SK-N-SH (cell line): ENCODE measurements around the gene UPF3B. TPM values are rescaled to one million over a fixed set of nuclear protein-coding genes. Genes with fewer than 3 reads are reported as not detected.

Experiments used
- CTCF ChIA-PET: fragments of 300-600, 350-600 bp; formaldehyde crosslinking; extraction: SDS; loops from one replicate; lab custom pipeline; 2021; lab: Yijun Ruan, JAX
- POLR2A ChIA-PET: fragments of 350-600 bp; sonication (Branson Sonifier 250); formaldehyde crosslinking; extraction: SDS; loops from one replicate; lab custom pipeline; 2020; ENCODE audit warnings: antibody characterized with exemption, inconsistent platforms; lab: Yijun Ruan, JAX
- DNase-seq: peaks from one replicate; pipeline ENCODE4 v3.0.0; 2012
- H2AFZ ChIP-seq: fragments of 200-600 bp; sonication (generic); 2 replicates; pipeline ENCODE4 v1.8.1; 2016; ENCODE audit warnings: antibody characterized with exemption, mild to moderate bottlenecking, low read depth
- H3F3A ChIP-seq: fragments of 200-600 bp; sonication (generic); replicated peaks from 2 replicates; pipeline ENCODE3; 2016; ENCODE audit warnings: antibody characterized with exemption, mild to moderate bottlenecking; ENCODE audit not compliant: insufficient read depth
- H3K27ac ChIP-seq, 2 experiments: fragments of 200-500 bp in 1 of 2; fragments of 200-600 bp in 1 of 2; sonication (Bioruptor generic) in 1 of 2; sonication (generic), shearing (Covaris generic) in 1 of 2; 2 replicates each; pipeline versions ENCODE4 v1.5.1 to v1.6.1; 2014 to 2016; ENCODE audit warnings: low read depth in 2 of 2, inconsistent platforms in 1 of 2, low read length in 1 of 2, mild to moderate bottlenecking in 1 of 2, mixed read lengths in 1 of 2
- H3K27me3 ChIP-seq: fragments of 200-600 bp; sonication (generic), shearing (Covaris generic); 2 replicates; pipeline ENCODE4 v1.6.1; 2016; ENCODE audit warnings: mixed run types; ENCODE audit not compliant: insufficient read depth
- H3K36me3 ChIP-seq, 2 experiments: fragments of 200-500 bp in 1 of 2; fragments of 200-600 bp in 1 of 2; sonication (Bioruptor generic) in 1 of 2; sonication (generic) in 1 of 2; replicated peaks in 1 of 2; 2 replicates each; pipeline versions ENCODE3 to v1.5.1; 2014 to 2016; ENCODE audit warnings: low read length in 1 of 2, mild to moderate bottlenecking in 1 of 2; ENCODE audit not compliant: insufficient read depth in 2 of 2, control insufficient read depth in 1 of 2
- H3K4me1 ChIP-seq, 2 experiments: fragments of 200-500 bp in 1 of 2; fragments of 200-600 bp in 1 of 2; sonication (Bioruptor generic) in 1 of 2; sonication (generic), shearing (Covaris generic) in 1 of 2; 2 replicates each; pipeline versions ENCODE4 v1.5.1 to v1.6.1; 2014 to 2016; ENCODE audit warnings: low read depth in 1 of 2, low read length in 1 of 2, mixed run types in 1 of 2; ENCODE audit not compliant: insufficient read depth in 2 of 2, control insufficient read depth in 1 of 2
- H3K4me2 ChIP-seq: fragments of 200-600 bp; sonication (generic), shearing (Covaris generic); 2 replicates; pipeline ENCODE4 v1.6.1; 2017; ENCODE audit warnings: mixed run types
- H3K4me3 ChIP-seq, 2 experiments: fragments of 200-500 bp in 1 of 2; fragments of 200-600 bp in 1 of 2; sonication (Bioruptor generic) in 1 of 2; sonication (generic), shearing (Covaris generic) in 1 of 2; 2 replicates each; pipeline versions ENCODE4 v1.5.1 to v1.8.1; 2014 to 2016; ENCODE audit warnings: low read depth in 2 of 2, inconsistent platforms in 1 of 2, low read length in 1 of 2, mild to moderate bottlenecking in 1 of 2, mixed read lengths in 1 of 2, moderate library complexity in 1 of 2
- H3K79me2 ChIP-seq: fragments of 200-600 bp; sonication (generic); 2 replicates; pipeline ENCODE4 v1.8.1; 2017; ENCODE audit warnings: mild to moderate bottlenecking; ENCODE audit not compliant: insufficient read depth
- H3K9ac ChIP-seq: fragments of 200-600 bp; sonication (generic); 2 replicates; pipeline ENCODE4 v1.6.1; 2017; ENCODE audit warnings: mixed run types
- H3K9me2 ChIP-seq: fragments of 200-600 bp; sonication (generic); 2 replicates; pipeline ENCODE4 v1.6.1; 2017; ENCODE audit warnings: mixed run types
- H3K9me3 ChIP-seq: fragments of 200-600 bp; sonication (generic); 2 replicates; pipeline ENCODE4 v1.6.1; 2017; ENCODE audit warnings: mixed run types, mild to moderate bottlenecking, moderate library complexity
- H4K20me1 ChIP-seq: fragments of 200-600 bp; sonication (generic); 2 replicates; pipeline ENCODE4 v1.6.1; 2017; ENCODE audit warnings: mild to moderate bottlenecking, mixed run types; ENCODE audit not compliant: insufficient read depth
- CTCF ChIP-seq: fragments of 200-600 bp; sonication (generic); IDR thresholded peaks from 2 replicates; pipeline ENCODE4 v1.6.1; 2017; ENCODE audit warnings: antibody characterized with exemption, mild to moderate bottlenecking, moderate library complexity
- FOSL2 ChIP-seq: IDR thresholded peaks from 2 replicates; pipeline ENCODE4 v1.4.0; 2012; ENCODE audit warnings: low read depth, mild to moderate bottlenecking, moderate library complexity, borderline replicate concordance
- FOXJ3 ChIP-seq: sonication (generic); formaldehyde crosslinking; IDR thresholded peaks from 2 replicates; pipeline ENCODE4 v1.5.1; 2020; ENCODE audit warnings: mild to moderate bottlenecking, missing genetic modification reagents
- FOXM1 ChIP-seq: IDR thresholded peaks from 2 replicates; pipeline ENCODE4 v1.4.0; 2012; ENCODE audit warnings: low read depth, mild to moderate bottlenecking
- IRF3 ChIP-seq: fragments of 150-350 bp; IDR thresholded peaks from 2 replicates; pipeline ENCODE4 v1.6.1; 2016; ENCODE audit warnings: mild to moderate bottlenecking, low read depth, low read length
- JUND ChIP-seq: IDR thresholded peaks from 2 replicates; pipeline ENCODE4 v1.4.0; 2012
- MEF2A ChIP-seq: IDR thresholded peaks from 2 replicates; pipeline ENCODE4 v1.4.0; 2012; ENCODE audit warnings: low read depth, borderline replicate concordance
- MXI1 ChIP-seq: IDR thresholded peaks from 2 replicates; pipeline ENCODE4 v1.6.1; 2012; ENCODE audit warnings: mild to moderate bottlenecking, low read depth, low read length, improper control_type of control experiment
- NRF1 ChIP-seq: IDR thresholded peaks from 2 replicates; pipeline ENCODE4 v1.6.1; 2012; ENCODE audit warnings: low read depth, mild to moderate bottlenecking, low read length
- REST ChIP-seq: IDR thresholded peaks from 2 replicates; pipeline ENCODE4 v1.6.1; 2012; ENCODE audit warnings: mild to moderate bottlenecking, low read depth, low read length, moderate library complexity
- SIN3A ChIP-seq: IDR thresholded peaks from 2 replicates; pipeline ENCODE4 v1.6.1; 2012; ENCODE audit warnings: low read depth, mild to moderate bottlenecking, low read length, moderate library complexity, borderline replicate concordance
- SMC3 ChIP-seq: IDR thresholded peaks from 2 replicates; pipeline ENCODE4 v1.6.1; 2012; ENCODE audit warnings: low read depth, low read length, improper control_type of control experiment
- TAF1 ChIP-seq: IDR thresholded peaks from 2 replicates; pipeline ENCODE4 v1.6.1; 2012; ENCODE audit warnings: low read depth, mild to moderate bottlenecking, low read length, moderate library complexity, borderline replicate concordance
- TCF12 ChIP-seq: IDR thresholded peaks from 2 replicates; pipeline ENCODE4 v1.4.0; 2012
- USF2 ChIP-seq: fragments of 150-350 bp; IDR thresholded peaks from 2 replicates; pipeline ENCODE4 v1.6.1; 2017; ENCODE audit warnings: antibody characterized with exemption, low read length, low read depth, borderline replicate concordance
- WGBS: methylation state at CpG from one replicate; pipeline ENCODE4 v1.1.6; 2017; ENCODE audit warnings: low lambda C conversion rate; 5-methylcytosine and 5-hydroxymethylcytosine counted together
- polyA plus RNA-seq, 3 experiments: library from polyadenylated mRNA; depleted of rRNA; stranded (reverse); fragments of >200 nt; gene quantifications; 2 replicates each; pipeline ENCODE4 v1.2.3, GENCODE V29; 2012

Gene UPF3B
- polyA plus RNA-seq, 1 of the 3 experiments (the other 2 are of a cell fraction), result 8.9 TPM

GRCh38 chrX:119801253-119802221 lies 51.2 kb downstream of the UPF3B start:
- Histone ChIP-seq H3K4me1 (no peaks in the 10 kb centered on the region), H3K9me3 (no peaks in the 10 kb centered on the region), H2AFZ (no peak overlapping the region), H3K4me3 (no peak overlapping the region), H3K9ac (no peak overlapping the region), H3K27me3 (no peaks in the 10 kb centered on the region; the same call in 1 of the 2 replicates), H3K4me2 (no peak overlapping the region), H3K36me3 (no peaks in the 10 kb centered on the region), H3K9me2 (no peaks in the 10 kb centered on the region), H3K27ac (no peak overlapping the region), H3F3A (no peaks in the 10 kb centered on the region), H4K20me1 (no peaks in the 10 kb centered on the region), H3K79me2 (no peaks in the 10 kb centered on the region)
- no peak for TF ChIP-seq FOXJ3 (CRISPR knock-in tag)
- no peak for TF ChIP-seq SMC3
- no peak for TF ChIP-seq IRF3
- TF ChIP-seq CTCF, result no peak
- no peak for TF ChIP-seq TAF1
- no peak for TF ChIP-seq NRF1
- TF ChIP-seq FOXM1, result no peak
- TF ChIP-seq SIN3A, result no peak
- no peak for TF ChIP-seq MXI1
- DNase-seq, result no peak
- WGBS, result 41% methylated on average over 2 of the region's 2 CpGs
- CTCF ChIA-PET, result no interaction called here
- POLR2A ChIA-PET, result no interaction called here

GRCh38 chrX:119791437-119792231 lies 61.1 kb downstream of the UPF3B start, which contains the start of gene RPL39:
TSS of gene RPL39 (minus strand) at chrX:119791630. CDS start at chrX:119791576, 54 bp downstream.
- peaks cover 18% of the 10 kb centered on the region for H3F3A ChIP-seq
- ChIA-PET POLR2A (interaction anchor here (0.6 to 2.1 kb wide), 18 partner anchors 9 to 279 kb away, joined by 3 to 37 read pairs (median 4); partner anchors contain the start of genes NDUFA1, RNF113A, SEPTIN6 and SOWAHD), CTCF (interaction anchor here (1.1 kb wide), 1 partner anchor 91 kb away, joined by 6 read pairs; no protein-coding TSS in a partner anchor)
- H3K9me3 ChIP-seq, result no peaks in the 10 kb centered on the region
- H3K4me2 ChIP-seq, result peak within 1 kb of the TSS; percentile 87
- peak within 1 kb of the TSS; percentile 94 for H2AFZ ChIP-seq
- 0% methylated on average over 41 of the region's 58 CpGs for WGBS
- H3K9me2 ChIP-seq, result no peaks in the 10 kb centered on the region
- peaks cover 26 to 32% of the 10 kb centered on the region in 2 experiments for H3K36me3 ChIP-seq
- H3K27me3 ChIP-seq, result no peaks in the 10 kb centered on the region
- H3K4me1 ChIP-seq, result peaks cover 3 to 8% of the 10 kb centered on the region in 2 experiments; a peak in 1 of 4 replicates
- H3K4me3 ChIP-seq, result peak within 1 kb of the TSS; percentile 75 to 95
- H4K20me1 ChIP-seq, result peaks cover 45% of the 10 kb centered on the region
- H3K79me2 ChIP-seq, result peaks cover 53% of the 10 kb centered on the region
- H3K9ac ChIP-seq, result peak within 1 kb of the TSS; percentile 95
- H3K27ac ChIP-seq, result peak within 1 kb of the TSS; percentile 91 to 98
- DNase-seq, result peak; percentile 83
- TF ChIP-seq JUND, result no peak
- no peak for TF ChIP-seq USF2
- peak; percentile 62; the same call in 1 of the 2 replicates for TF ChIP-seq REST
- TF ChIP-seq TCF12, result no peak
- TF ChIP-seq MEF2A, result no peak
- TF ChIP-seq MXI1, result peak; percentile 69; the same call in 1 of the 2 replicates
- no peak; the same call in 1 of the 2 replicates for TF ChIP-seq SMC3
- no peak for TF ChIP-seq FOSL2
